Activated CD8-positive, alpha-beta T cell treated with anti-CD3 and anti-CD28 coated beads for 36 hours (primary cell): Measurements from ENCODE around the gene TMEM203. TPM values are rescaled to one million over a fixed set of nuclear protein-coding genes. Genes with fewer than 3 reads are reported as not detected.

Experiments
- ATAC-seq: fragments of 200-7000 bp; cut with Tn5 transposase; one replicate; pipeline ENCODE4 v1.10.0; 2021; ENCODE audit warnings: mild to moderate bottlenecking, moderate library complexity
- CTCF ChIA-PET: fragments of 350-600 bp; sonication (Branson Sonifier 250); formaldehyde crosslinking; loops from one replicate; lab custom pipeline; 2021; ENCODE audit warnings: antibody characterized with exemption; lab: Charles Lee
- POLR2A ChIA-PET: fragments of 350-600 bp; sonication (Branson Sonifier 250); formaldehyde crosslinking; loops from one replicate; lab custom pipeline; 2021; ENCODE audit warnings: antibody characterized with exemption; lab: Charles Lee
- DNase-seq: peaks from one replicate; pipeline ENCODE4 v3.0.0-alpha.2; 2020
- H3K27ac Mint-ChIP-seq: one replicate; pipeline ENCODE4 v1.8.0; 2021; ENCODE audit warnings: mild to moderate bottlenecking, mixed read lengths
- H3K27me3 Mint-ChIP-seq: one replicate; pipeline ENCODE4 v1.8.0; 2021; ENCODE audit warnings: mixed read lengths
- H3K36me3 Mint-ChIP-seq: one replicate; pipeline ENCODE4 v1.8.0; 2021; ENCODE audit warnings: low read depth, mixed read lengths
- H3K4me1 Mint-ChIP-seq: one replicate; pipeline ENCODE4 v1.8.0; 2021; ENCODE audit warnings: low read depth, mixed read lengths
- H3K4me3 Mint-ChIP-seq: one replicate; pipeline ENCODE4 v1.8.0; 2021; ENCODE audit warnings: mild to moderate bottlenecking, moderate library complexity, mixed read lengths
- H3K9me3 Mint-ChIP-seq: one replicate; pipeline ENCODE4 v1.8.0; 2021; ENCODE audit warnings: mixed read lengths
- CTCF ChIP-seq: fragments of 200-600 bp; IDR thresholded peaks from one replicate; pipeline ENCODE4 v1.8.0; 2022; ENCODE audit warnings: antibody characterized with exemption, mild to moderate bottlenecking
- intact Hi-C: fragments of 100-400 bp; cut with micrococcal nuclease; formaldehyde crosslinking; loops from one replicate; pipeline ENCODE4 v1.10.0; 2022
- total RNA-seq, 2 experiments: library from RNA; stranded (reverse); gene quantifications; one replicate each; pipeline ENCODE4 v1.2.3, GENCODE V29; 2021

The TMEM203 gene
- total RNA-seq, 2 experiments from 2014 or later: 29.4 to 29.9 TPM

- Mint-ChIP-seq H3K36me3 (peaks cover 7% of the 10 kb centered on the region), H3K27ac (no peak overlapping the region), H3K27me3 (peaks cover 8% of the 10 kb centered on the region), H3K4me1 (peaks cover 15% of the 10 kb centered on the region), H3K9me3 (no peaks in the 10 kb centered on the region), H3K4me3 (no peak overlapping the region)
- no peak for ATAC-seq
- no peak for DNase-seq
- POLR2A ChIA-PET: interaction anchor here (0.6 to 1.8 kb wide), 6 partner anchors 13 to 124 kb away, joined by 3 to 5 read pairs (median 3); partner anchors contain the start of gene TPRN
- TF ChIP-seq CTCF: no peak
- intact Hi-C loops: no loop called here
- CTCF ChIA-PET: interaction anchor here (0.6 to 2.9 kb wide), 49 partner anchors 8 to 446 kb away, joined by 3 to 58 read pairs (median 4); partner anchors contain the start of genes CYSRT1, DPP7, MAN1B1 and NDOR1
These were observed 31.5 kb upstream of the TMEM203 start for GRCh38 chr9:137236936-137237421.

GRCh38 chr9:137236238-137236935 is 30.9 kb upstream of the TMEM203 start:
- CTCF ChIA-PET: interaction anchor here (0.6 to 2.9 kb wide), 49 partner anchors 9 to 446 kb away, joined by 3 to 58 read pairs (median 4); partner anchors contain the start of genes CYSRT1, DPP7, MAN1B1 and NDOR1
- peaks cover 15% of the 10 kb centered on the region for H3K4me1 Mint-ChIP-seq
- intact Hi-C loops: no loop called here
- DNase-seq (peak; percentile 96), ATAC-seq (peak; percentile 46)
- H3K36me3 Mint-ChIP-seq: peaks cover 5% of the 10 kb centered on the region
- no peak overlapping the region for H3K4me3 Mint-ChIP-seq
- peaks cover 10% of the 10 kb centered on the region for H3K27me3 Mint-ChIP-seq
- POLR2A ChIA-PET: interaction anchor here (0.5 to 1.8 kb wide), 8 partner anchors 10 to 123 kb away, joined by 3 to 5 read pairs (median 3); partner anchors contain the start of gene TPRN
- no peak overlapping the region for H3K27ac Mint-ChIP-seq
- no peaks in the 10 kb centered on the region for H3K9me3 Mint-ChIP-seq
- TF ChIP-seq CTCF: peak; percentile 100

DNA sequence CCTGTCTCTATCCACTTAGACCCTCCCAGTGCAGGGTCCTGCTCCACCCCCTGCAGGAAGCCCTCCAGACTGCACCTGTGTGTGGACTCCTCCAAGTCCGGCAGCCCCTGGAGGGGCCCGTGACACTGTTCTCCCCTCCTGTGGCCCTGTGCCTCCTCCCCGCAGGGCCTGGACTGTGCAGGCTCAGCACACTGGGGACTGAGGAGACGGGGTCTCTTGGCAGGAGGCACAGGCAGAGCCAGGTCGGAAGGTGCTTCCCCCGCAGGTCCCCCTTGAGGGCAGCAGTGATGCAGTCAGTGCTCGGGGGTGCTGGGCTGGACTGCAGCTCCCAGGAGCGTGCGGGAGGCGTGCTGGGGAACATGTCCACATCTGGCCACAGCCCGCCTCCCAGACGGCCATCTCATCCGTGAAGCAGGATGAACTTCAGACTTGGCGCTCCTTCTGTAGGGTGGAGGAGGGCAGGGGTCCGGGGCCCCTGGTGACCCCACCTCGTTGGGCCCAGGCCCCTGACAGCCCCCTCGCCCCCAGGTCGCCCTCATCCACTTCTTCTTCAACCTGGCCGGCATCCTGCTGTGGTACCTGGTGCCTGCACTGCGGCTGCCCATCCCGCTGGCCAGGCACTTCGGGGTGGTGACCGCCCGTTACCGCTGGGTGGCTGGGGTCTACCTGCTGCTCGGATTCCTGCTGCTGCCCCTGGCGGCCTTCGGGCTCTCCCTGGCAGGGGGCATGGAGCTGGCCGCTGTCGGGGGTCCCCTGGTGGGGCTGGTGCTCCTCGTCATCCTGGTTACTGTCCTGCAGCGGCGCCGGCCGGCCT is 30.2 kb upstream of the TMEM203 start:
- no peak for TF ChIP-seq CTCF
- Mint-ChIP-seq H3K4me1 (peaks cover 13% of the 10 kb centered on the region), H3K27me3 (peaks cover 10% of the 10 kb centered on the region), H3K4me3 (no peak overlapping the region), H3K27ac (no peak overlapping the region), H3K36me3 (peaks cover 3% of the 10 kb centered on the region), H3K9me3 (no peaks in the 10 kb centered on the region)
- no peak for DNase-seq
- intact Hi-C loops: no loop called here
- no peak for ATAC-seq
- ChIA-PET POLR2A (interaction anchor here (1.0 to 1.6 kb wide), 2 partner anchors 10 to 35 kb away, joined by 3 to 4 read pairs; partner anchors contain the start of gene TPRN), CTCF (interaction anchor here (1.1 to 2.9 kb wide), 19 partner anchors 9 to 287 kb away, joined by 3 to 58 read pairs (median 7); partner anchors contain the start of genes CYSRT1, DPP7, NELFB and RNF208)

DNA sequence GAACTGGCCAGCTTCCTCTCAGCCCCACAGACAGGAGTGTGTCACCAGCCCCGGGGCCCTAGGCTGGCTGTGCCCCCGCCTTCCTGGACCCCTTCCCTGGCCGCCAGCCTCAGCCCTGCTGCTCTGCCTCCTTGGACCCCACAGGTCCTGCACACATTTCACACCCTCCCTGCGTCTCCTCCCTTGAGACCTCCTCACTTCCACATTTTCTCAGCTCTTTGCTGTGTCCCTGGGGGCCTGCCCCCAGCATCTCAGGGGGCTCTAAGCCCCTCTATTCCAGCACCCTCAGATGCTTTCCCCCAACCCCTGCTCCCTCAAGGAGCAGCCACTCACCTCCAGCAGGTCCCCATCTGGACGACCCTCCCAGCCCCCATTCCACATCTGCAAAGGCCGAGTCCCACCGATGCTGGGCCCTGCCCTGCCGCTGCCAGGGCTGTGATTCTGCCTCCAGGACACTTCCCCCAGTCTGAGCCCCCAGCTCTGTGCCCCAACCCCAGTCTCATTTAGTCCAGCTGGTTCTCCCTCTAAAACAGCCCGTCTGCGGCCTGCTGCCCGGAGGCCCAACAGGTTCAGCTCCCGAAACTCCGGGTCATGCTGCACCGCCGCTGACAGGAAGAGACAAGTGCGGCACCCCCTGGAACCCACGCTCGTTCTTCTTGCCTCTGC is 29.4 kb upstream of the TMEM203 start:
- no peak overlapping the region for H3K27ac Mint-ChIP-seq
- ChIA-PET POLR2A (interaction anchor here (1.2 to 1.6 kb wide), 2 partner anchors 11 to 28 kb away, joined by 3 to 4 read pairs; no protein-coding TSS in a partner anchor), CTCF (interaction anchor here (1.3 to 2.9 kb wide), 3 partner anchors 11 to 107 kb away, joined by 3 to 58 read pairs (median 19); partner anchors contain the start of genes CYSRT1, NELFB, RNF208 and RNF224)
- peaks cover 3% of the 10 kb centered on the region for H3K36me3 Mint-ChIP-seq
- no peak overlapping the region for H3K4me3 Mint-ChIP-seq
- peaks cover 13% of the 10 kb centered on the region for H3K4me1 Mint-ChIP-seq
- DNase-seq (no peak), ATAC-seq (no peak)
- H3K9me3 Mint-ChIP-seq: no peaks in the 10 kb centered on the region
- TF ChIP-seq CTCF: no peak
- intact Hi-C loops: no loop called here
- peaks cover 10% of the 10 kb centered on the region for H3K27me3 Mint-ChIP-seq
